Liver (tissue), 3 donors: ENCODE data around the gene MYLK2.

ENCODE experiments used
- ATF3 ChIP-seq: IDR thresholded peaks from 2 replicates; pipeline ENCODE4 v1.6.1; 2016; ENCODE audit warnings: antibody characterized with exemption
- JUND ChIP-seq, 2 donors: IDR thresholded peaks; 2 replicates each; pipeline ENCODE4 v1.6.1; 2016; ENCODE audit warnings: antibody characterized with exemption in 2 of 2
- MAX ChIP-seq: IDR thresholded peaks from 2 replicates; pipeline ENCODE4 v1.6.1; 2016; ENCODE audit warnings: antibody characterized with exemption
- RAD21 ChIP-seq, 2 donors: IDR thresholded peaks; 2 replicates each; pipeline ENCODE4 v1.6.1; 2016; ENCODE audit warnings: antibody characterized with exemption in 2 of 2, mild to moderate bottlenecking in 2 of 2
- SP1 ChIP-seq: IDR thresholded peaks from 2 replicates; pipeline ENCODE4 v1.6.1; 2018; ENCODE audit warnings: antibody characterized with exemption, mild to moderate bottlenecking
- TAF1 ChIP-seq: conservative IDR thresholded peaks from 2 replicates; pipeline ENCODE4 v1.6.1; 2016; ENCODE audit warnings: antibody characterized with exemption, mild to moderate bottlenecking
- YY1 ChIP-seq: IDR thresholded peaks from 2 replicates; pipeline ENCODE4 v1.6.1; 2016; ENCODE audit warnings: antibody characterized with exemption, mild to moderate bottlenecking
- TF ChIP-seq, protein P1 (sequence below): fragments of 150-350 bp; IDR thresholded peaks from 2 replicates; pipeline ENCODE4 v1.5.1; 2017; ENCODE audit warnings: improper control_type of control experiment, low read depth, low read length; ENCODE audit not compliant: missing input control
- donor health status: healthy.
- donor health status: healthy.

DNA sequence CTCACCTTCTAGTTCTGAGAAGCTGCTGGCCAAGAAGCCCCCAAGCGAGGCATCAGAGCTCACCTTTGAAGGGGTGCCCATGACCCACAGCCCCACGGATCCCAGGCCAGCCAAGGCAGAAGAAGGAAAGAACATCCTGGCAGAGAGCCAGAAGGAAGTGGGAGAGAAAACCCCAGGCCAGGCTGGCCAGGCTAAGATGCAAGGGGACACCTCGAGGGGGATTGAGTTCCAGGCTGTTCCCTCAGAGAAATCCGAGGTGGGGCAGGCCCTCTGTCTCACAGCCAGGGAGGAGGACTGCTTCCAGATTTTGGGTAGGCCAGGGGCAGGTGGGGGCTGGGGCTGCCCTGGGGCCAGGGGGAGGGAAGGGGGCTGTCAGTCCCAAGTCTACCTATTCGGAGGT is 2.3 kb downstream of the MYLK2 start:
- TF ChIP-seq, protein P1, sequence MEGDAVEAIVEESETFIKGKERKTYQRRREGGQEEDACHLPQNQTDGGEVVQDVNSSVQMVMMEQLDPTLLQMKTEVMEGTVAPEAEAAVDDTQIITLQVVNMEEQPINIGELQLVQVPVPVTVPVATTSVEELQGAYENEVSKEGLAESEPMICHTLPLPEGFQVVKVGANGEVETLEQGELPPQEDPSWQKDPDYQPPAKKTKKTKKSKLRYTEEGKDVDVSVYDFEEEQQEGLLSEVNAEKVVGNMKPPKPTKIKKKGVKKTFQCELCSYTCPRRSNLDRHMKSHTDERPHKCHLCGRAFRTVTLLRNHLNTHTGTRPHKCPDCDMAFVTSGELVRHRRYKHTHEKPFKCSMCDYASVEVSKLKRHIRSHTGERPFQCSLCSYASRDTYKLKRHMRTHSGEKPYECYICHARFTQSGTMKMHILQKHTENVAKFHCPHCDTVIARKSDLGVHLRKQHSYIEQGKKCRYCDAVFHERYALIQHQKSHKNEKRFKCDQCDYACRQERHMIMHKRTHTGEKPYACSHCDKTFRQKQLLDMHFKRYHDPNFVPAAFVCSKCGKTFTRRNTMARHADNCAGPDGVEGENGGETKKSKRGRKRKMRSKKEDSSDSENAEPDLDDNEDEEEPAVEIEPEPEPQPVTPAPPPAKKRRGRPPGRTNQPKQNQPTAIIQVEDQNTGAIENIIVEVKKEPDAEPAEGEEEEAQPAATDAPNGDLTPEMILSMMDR: no peak
- TF ChIP-seq RAD21 (IDR thresholded peaks at IDR 0.05) (no peak), TAF1 (no peak), SP1 (no peak), YY1 (no peak), ATF3 (no peak), JUND (IDR thresholded peaks at IDR 0.05) (no peak), MAX (no peak)
